Raji (cell line): Measurements from ENCODE around the gene PRB4.

Experiments used
- POLR2A ChIP-seq: IDR thresholded peaks from 2 replicates; pipeline ENCODE4 v1.6.1; 2011; ENCODE audit warnings: low read depth, low read length, control low read depth; ENCODE audit not compliant: insufficient read depth

PRB4 gene

DNA sequence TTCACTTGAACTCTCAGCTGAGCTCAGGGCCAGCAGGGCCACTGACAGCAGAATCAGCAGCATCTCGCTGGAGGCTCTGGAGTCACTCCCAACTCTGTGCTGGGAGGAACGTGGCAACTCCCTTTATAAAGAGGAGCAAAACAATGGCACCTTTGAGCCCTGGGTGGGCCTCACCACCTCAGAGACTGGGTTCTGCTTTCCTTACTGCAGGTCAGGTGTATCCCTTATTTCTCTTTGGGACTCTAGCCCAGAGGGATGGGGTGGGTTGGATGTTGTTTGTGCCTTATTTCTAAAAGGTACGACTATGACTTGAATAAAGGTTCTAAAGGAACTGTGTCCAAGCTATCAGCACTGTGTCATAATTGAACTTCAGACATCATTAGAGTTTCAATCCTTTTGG lies at the start of gene PRB4:
PRB4 (minus strand) TSS at position 101 of the 400 bp plus-strand sequence; CDS start at position 63, 38 bp downstream.
- no peak for TF ChIP-seq POLR2A

DNA sequence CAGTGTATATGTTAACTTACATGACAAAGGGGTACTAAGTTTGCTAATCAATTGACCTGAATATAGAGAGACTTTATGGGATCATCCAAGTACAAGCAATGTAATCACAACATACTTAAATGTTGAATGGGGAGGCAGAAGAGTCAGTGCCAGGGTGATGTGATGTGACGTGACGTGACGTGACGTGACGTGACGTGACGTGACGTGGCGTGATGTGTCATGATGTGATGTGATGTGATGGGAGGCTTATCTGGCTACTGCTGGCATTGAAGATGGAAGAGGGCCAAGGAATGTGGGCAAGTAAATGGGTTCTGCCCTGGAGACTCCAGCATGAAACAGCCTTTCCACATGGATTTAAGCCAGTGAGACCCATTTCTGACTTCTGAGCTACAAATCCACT lies 38.2 kb upstream of the PRB4 start:
- no peak for TF ChIP-seq POLR2A

DNA sequence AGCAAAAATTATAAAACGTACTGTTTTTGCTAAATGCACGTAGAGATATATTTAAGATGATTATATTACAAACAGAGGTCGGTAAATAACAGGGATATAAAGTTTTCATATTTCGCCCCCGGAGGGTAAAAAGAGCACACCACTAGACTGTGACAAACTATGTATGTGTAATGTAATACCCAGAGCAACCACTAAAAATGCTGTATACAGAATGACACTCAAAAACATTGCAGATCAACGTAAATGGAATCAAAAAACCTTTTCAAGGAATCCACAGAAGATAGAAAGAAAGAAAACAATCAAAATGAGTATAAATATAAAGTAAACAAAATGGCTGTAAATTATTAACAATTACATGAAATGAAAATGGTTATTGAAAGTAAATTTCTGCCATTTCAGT lies 37.6 kb upstream of the PRB4 start:
- no peak for TF ChIP-seq POLR2A

DNA sequence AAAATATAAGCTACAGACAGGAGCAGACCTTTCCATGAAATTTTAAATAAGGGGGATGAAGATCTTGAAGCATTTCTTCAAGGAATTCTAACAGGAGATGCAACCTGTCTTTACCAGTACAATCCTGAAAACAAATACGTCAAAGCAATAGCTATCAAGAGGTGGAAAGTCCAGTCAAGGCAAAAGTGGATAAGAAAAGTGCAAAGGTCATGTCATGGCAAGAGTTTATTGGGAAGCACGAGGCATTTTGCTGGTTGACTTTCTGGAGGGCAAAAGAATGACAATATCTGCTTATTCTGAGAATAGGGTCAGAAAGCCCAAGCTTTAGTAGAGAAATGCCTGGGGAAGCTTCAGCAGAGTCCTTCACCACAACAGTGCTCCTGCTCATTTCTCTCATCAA lies 34.3 kb upstream of the PRB4 start:
- no peak for TF ChIP-seq POLR2A

DNA sequence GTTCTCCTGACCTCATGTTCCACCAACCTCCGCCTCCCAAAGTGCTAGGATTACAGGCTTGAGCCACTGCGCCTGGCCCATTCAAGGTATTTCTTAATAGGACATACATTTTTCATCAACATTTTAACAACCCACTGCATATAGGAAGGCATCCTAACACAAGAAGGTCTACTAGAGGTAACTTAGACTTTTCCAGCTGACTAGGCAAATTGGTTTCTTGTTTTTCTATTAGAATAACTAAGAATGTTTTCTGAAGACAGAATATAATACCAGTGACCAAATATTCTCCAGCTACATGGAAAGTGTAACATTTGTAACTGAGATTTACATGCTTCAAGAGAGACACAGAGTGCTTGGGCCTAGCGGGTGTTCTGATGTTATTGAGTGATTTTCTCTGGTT lies 14.2 kb upstream of the PRB4 start:
- TF ChIP-seq POLR2A = no peak

DNA sequence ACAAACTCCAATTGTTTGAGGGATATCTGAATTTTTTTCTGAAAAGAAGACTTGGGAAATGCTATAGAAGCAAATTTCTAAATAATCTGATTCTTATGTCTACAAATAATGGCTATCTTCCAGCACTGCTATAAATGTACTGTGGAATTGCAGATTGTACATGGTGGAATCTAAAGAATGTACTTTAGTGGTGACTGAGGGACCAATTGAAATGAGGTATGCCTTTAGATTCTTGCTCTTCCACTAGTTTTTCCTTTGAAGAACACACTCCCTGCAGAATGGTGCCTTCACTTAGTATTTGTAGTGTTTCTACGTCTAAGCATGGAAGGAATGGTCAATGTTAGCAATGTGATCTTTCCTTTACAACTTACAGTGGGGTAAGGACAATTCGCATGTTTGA lies 11.7 kb upstream of the PRB4 start:
- no peak for TF ChIP-seq POLR2A

DNA sequence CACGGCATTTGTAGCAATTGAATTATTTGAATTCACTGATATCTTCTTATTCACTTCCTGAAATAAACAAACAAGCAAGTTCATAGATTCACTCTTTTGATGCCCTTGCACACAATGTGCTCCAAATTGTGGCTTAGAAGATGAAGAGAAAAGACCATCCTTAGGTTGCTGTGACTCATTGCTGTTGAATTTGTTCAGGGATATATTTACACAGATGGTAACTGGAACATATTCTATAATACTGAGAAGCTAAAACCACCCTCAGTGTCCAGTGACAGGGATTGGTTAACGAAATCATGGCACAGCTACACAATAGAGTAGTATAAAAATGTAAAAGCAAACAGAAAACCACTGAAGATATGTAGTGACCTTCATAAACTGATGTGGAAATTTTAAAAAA lies 3.1 kb downstream of the PRB4 start:
- TF ChIP-seq POLR2A = no peak

DNA sequence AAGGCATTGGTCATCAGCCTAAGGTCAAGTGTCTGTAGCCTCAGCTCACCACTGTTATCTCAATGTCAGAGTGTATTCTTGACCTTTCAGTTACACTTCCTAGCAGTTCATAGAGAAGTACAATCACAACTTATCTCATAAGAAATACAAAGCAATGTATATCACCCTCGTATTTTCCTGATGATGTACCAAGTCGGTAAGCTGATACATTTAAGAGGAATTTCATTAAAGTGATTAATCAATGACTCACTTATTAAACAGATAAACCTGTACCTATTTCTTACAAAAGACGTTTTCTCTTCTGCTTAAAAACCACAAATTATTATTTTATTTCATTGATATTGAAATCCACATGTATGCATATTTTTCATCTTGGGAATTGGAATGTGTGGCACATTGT lies 36.8 kb downstream of the PRB4 start:
- no peak for TF ChIP-seq POLR2A

DNA sequence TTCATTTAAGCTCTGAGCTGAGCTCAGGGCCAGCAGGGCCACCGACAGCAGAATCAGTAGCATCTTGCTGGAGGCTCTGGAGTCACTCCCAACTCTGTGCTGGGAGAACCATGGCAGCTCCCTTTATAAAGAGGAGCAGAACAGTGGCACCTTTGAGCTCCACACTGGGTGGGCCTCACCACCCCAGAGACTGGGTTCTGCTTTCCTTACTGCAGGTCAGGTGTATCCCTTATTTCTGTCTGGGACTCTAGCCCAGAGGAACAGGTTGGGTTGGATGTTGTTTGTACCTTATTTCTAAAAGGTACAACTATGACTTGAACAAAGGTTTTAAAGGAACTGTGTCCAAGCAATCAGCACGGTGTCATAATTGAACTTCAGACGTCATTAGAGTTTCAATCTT lies 40.6 kb downstream of the PRB4 start, which contains the start of gene PRB3:
PRB3 (minus strand) TSS at position 101 of the 400 bp plus-strand sequence; CDS start at position 63, 38 bp downstream.
- no peak for TF ChIP-seq POLR2A

DNA sequence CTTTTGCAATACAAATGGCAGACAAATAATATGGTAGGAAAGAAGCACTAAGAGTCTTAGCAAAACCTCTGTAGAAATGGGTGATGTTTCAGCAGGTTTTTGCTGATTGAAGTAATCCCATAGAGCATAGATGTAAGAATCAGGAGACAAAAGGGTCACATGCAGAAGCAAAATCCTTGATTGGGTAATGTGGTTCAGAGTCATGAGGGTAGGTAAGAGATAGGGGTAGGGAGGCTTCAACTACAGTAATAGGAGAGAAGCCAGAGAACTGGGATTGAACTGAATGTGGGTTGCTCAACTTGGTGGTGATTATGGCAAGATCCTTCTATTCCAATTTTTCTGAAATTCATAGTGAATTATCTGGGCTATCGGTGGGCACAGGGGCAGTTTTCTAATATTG lies 45.7 kb downstream of the PRB4 start:
- no peak for TF ChIP-seq POLR2A
